Endodermal cell (in vitro differentiated cells): Measurements from ENCODE around the gene GPRC5B. TPM values are rescaled to one million over a fixed set of nuclear protein-coding genes. Genes with fewer than 3 reads are reported as not detected.

Experiments used
- DNase-seq: peaks from one replicate; pipeline ENCODE4 v3.0.0-alpha.2; 2017
- H3K27ac ChIP-seq: 2 replicates; pipeline ENCODE4 v1.5.1; 2013; ENCODE audit warnings: mild to moderate bottlenecking, low read depth, low read length, moderate library complexity
- H3K27me3 ChIP-seq: 2 replicates; pipeline ENCODE4 v1.6.1; 2013; ENCODE audit warnings: mild to moderate bottlenecking, low read length, moderate library complexity; ENCODE audit not compliant: insufficient read depth, control insufficient read depth, poor library complexity, severe bottlenecking
- H3K36me3 ChIP-seq: 2 replicates; pipeline ENCODE4 v1.7.0; 2013; ENCODE audit warnings: mild to moderate bottlenecking, low read length, moderate library complexity; ENCODE audit not compliant: control insufficient read depth, insufficient read depth
- H3K4me1 ChIP-seq: one replicate; pipeline ENCODE4 v1.7.0; 2013; ENCODE audit warnings: low read length; ENCODE audit not compliant: control insufficient read depth, insufficient read depth
- H3K4me3 ChIP-seq: 2 replicates; pipeline ENCODE4 v1.5.1; 2013; ENCODE audit warnings: mild to moderate bottlenecking, low read length, moderate library complexity
- H3K9ac ChIP-seq: 2 replicates; pipeline ENCODE4 v1.6.1; 2013; ENCODE audit warnings: mild to moderate bottlenecking, low read length, moderate library complexity; ENCODE audit not compliant: poor library complexity, severe bottlenecking; ENCODE audit errors: extremely low read depth
- H3K9me3 ChIP-seq: 2 replicates; pipeline ENCODE4 v1.6.1; 2013; ENCODE audit warnings: mild to moderate bottlenecking, low read length, moderate library complexity; ENCODE audit not compliant: control insufficient read depth
- H3K27ac Mint-ChIP-seq: 2 replicates; pipeline ENCODE4 v1.8.0; 2020; ENCODE audit warnings: mixed read lengths
- H3K27me3 Mint-ChIP-seq: 2 replicates; pipeline ENCODE4 v1.8.0; 2021; ENCODE audit warnings: mild to moderate bottlenecking, mixed read lengths; ENCODE audit not compliant: insufficient read depth
- H3K36me3 Mint-ChIP-seq: 2 replicates; pipeline ENCODE4 v1.8.0; 2020; ENCODE audit warnings: low read depth, mixed read lengths
- H3K4me1 Mint-ChIP-seq: 2 replicates; pipeline ENCODE4 v1.8.0; 2020; ENCODE audit warnings: mixed read lengths
- H3K4me3 Mint-ChIP-seq: 2 replicates; pipeline ENCODE4 v1.8.0; 2020; ENCODE audit warnings: mild to moderate bottlenecking, moderate library complexity, mixed read lengths
- H3K9me3 Mint-ChIP-seq: 2 replicates; pipeline ENCODE4 v1.8.0; 2020; ENCODE audit warnings: mild to moderate bottlenecking, mixed read lengths
- WGBS, 2 experiments: methylation state at CpG; one replicate each; pipeline versions ENCODE4 v1.1.5 to v1.1.7; 2013; ENCODE audit warnings: missing lambda C conversion rate in 2 of 2, mixed read lengths in 1 of 2; ENCODE audit not compliant: insufficient coverage in 1 of 2, insufficient read length in 1 of 2; 5-methylcytosine and 5-hydroxymethylcytosine counted together
- total RNA-seq, 2 donors: library from RNA; stranded (reverse); fragmentation: NEBNext Ultra II Directional in 1 of 2; extraction: Animal tissue kit (Norgen Biotek cat#: 25700) in 1 of 2; gene quantifications; 2 replicates in 1 of 2; 3 replicates in 1 of 2; pipeline ENCODE4 v1.2.1, GENCODE V29; 2021
- TF ChIP-seq, protein P1 (sequence below): fragments of 200-600 bp; sonication (generic); conservative IDR thresholded peaks from 2 replicates; pipeline ENCODE4 v1.5.0; 2021; ENCODE audit warnings: antibody characterized with exemption, mild to moderate bottlenecking

The GPRC5B gene
- total RNA-seq, 2 donors from 2014 or later: 39.5 to 49.1 TPM

GRCh38 chr16:19841184-19841583 is 43.5 kb downstream of the GPRC5B start:
- H3K27me3 Mint-ChIP-seq: no peaks in the 10 kb centered on the region
- no peak overlapping the region for H3K9ac ChIP-seq
- H3K27ac Mint-ChIP-seq: no peak overlapping the region
- no peaks in the 10 kb centered on the region for H3K27me3 ChIP-seq
- 87 to 93% methylated on average over 2 to 3 of the region's 3 CpGs for WGBS, 2 experiments
- DNase-seq: no peak
- peaks cover 2% of the 10 kb centered on the region for H3K4me1 ChIP-seq
- H3K9me3 ChIP-seq: peaks cover 7% of the 10 kb centered on the region
- no peak overlapping the region for H3K27ac ChIP-seq
- no peak overlapping the region for H3K4me3 Mint-ChIP-seq
- H3K36me3 Mint-ChIP-seq: peaks cover 4% of the 10 kb centered on the region
- no peaks in the 10 kb centered on the region for H3K9me3 Mint-ChIP-seq
- H3K36me3 ChIP-seq: no peaks in the 10 kb centered on the region
- TF ChIP-seq, protein P1, sequence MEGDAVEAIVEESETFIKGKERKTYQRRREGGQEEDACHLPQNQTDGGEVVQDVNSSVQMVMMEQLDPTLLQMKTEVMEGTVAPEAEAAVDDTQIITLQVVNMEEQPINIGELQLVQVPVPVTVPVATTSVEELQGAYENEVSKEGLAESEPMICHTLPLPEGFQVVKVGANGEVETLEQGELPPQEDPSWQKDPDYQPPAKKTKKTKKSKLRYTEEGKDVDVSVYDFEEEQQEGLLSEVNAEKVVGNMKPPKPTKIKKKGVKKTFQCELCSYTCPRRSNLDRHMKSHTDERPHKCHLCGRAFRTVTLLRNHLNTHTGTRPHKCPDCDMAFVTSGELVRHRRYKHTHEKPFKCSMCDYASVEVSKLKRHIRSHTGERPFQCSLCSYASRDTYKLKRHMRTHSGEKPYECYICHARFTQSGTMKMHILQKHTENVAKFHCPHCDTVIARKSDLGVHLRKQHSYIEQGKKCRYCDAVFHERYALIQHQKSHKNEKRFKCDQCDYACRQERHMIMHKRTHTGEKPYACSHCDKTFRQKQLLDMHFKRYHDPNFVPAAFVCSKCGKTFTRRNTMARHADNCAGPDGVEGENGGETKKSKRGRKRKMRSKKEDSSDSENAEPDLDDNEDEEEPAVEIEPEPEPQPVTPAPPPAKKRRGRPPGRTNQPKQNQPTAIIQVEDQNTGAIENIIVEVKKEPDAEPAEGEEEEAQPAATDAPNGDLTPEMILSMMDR: no peak
- no peak overlapping the region for H3K4me3 ChIP-seq
- H3K4me1 Mint-ChIP-seq: peaks cover 19% of the 10 kb centered on the region

DNA sequence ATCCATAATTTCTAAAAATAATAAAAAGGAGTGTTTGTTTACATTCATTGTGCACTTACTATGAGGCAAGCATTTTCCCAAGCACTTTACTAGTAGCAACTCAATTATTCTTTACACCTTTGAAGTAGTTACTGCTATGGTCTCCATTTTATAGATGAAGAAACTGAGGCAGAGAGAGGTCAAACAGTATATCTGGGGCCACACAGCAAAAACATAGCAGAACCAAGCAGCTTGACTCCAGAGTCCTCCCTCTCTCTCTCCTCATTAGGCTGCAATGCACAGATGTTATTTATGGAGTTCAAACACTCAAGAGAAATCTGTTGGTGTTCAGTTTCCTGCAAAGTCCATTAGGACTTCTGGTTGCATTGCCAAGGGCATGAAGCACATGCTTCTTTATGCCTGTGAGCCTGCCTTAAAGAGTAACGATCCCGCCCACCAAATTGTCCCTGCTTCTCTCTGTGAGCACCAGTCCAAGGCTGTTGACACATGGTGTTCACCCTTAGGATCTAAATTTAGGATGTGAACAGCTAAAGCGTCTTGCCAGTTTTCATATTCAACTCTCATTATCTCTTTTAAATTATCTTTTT is 44.0 kb downstream of the GPRC5B start:
- no peaks in the 10 kb centered on the region for H3K9me3 Mint-ChIP-seq
- Histone ChIP-seq H3K27ac (no peak overlapping the region), H3K4me3 (no peak overlapping the region), H3K9me3 (peaks cover 7% of the 10 kb centered on the region), H3K27me3 (no peaks in the 10 kb centered on the region), H3K9ac (no peak overlapping the region), H3K36me3 (no peaks in the 10 kb centered on the region), H3K4me1 (peaks cover 2% of the 10 kb centered on the region)
- no peak overlapping the region for H3K4me3 Mint-ChIP-seq
- WGBS, 2 experiments: 89 to 97% methylated on average over 3 of the region's 3 CpGs
- TF ChIP-seq, protein P1: no peak
- H3K36me3 Mint-ChIP-seq: peaks cover 4% of the 10 kb centered on the region
- no peaks in the 10 kb centered on the region for H3K27me3 Mint-ChIP-seq
- peaks cover 19% of the 10 kb centered on the region for H3K4me1 Mint-ChIP-seq
- no peak overlapping the region for H3K27ac Mint-ChIP-seq
- DNase-seq: no peak

DNA sequence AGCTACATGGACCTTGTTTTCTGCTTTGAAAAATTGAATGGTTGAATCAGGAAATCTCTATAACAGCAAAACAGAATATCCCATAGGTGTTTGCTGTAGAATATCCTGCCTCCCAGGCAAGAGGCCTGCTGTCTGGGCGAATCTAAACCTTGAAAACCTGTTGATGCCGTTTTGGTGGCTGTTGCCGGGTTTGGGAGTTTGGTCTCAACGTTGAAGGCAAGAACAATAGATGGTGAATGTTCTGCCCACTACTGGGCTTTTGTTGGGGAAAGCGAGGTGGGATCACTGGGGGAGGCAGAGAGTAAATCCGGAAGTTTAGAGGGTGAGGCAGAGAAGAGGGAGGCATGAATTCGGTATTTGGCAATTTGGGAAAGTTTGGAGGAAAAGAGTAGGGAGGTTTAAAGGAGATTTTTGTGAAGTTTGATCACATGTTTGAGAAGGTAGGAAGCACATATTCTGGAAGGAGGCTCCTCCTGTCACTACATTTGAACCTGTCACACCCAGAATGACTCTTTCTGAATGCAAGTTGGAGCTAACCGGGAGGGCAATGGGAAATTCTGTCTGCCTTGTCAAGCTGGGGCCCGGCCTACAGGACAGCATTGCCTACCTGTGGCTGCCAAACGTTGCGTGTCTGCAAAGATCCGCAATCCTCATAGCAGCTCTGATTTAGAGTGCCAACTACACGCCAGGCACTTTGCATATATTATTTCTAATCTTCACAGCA is 46.5 kb downstream of the GPRC5B start:
- Histone ChIP-seq H3K4me1 (peaks cover 2% of the 10 kb centered on the region), H3K4me3 (no peak overlapping the region), H3K9me3 (no peaks in the 10 kb centered on the region), H3K27me3 (no peaks in the 10 kb centered on the region), H3K9ac (no peak overlapping the region), H3K27ac (peak overlapping the region; percentile 36), H3K36me3 (no peaks in the 10 kb centered on the region)
- H3K9me3 Mint-ChIP-seq: no peaks in the 10 kb centered on the region
- H3K27me3 Mint-ChIP-seq: no peaks in the 10 kb centered on the region
- no peaks in the 10 kb centered on the region for H3K36me3 Mint-ChIP-seq
- DNase-seq: peak; percentile 68
- no peak overlapping the region for H3K4me3 Mint-ChIP-seq
- H3K27ac Mint-ChIP-seq: no peak overlapping the region
- H3K4me1 Mint-ChIP-seq: peaks cover 17% of the 10 kb centered on the region
- TF ChIP-seq, protein P1: no peak
- WGBS, 2 experiments: 54 to 63% methylated on average over 13 of the region's 13 CpGs
